GM19099 (cell line): ENCODE results near the gene XPR1.

Source experiments
- POLR2A ChIP-seq: IDR thresholded peaks from 3 replicates; pipeline ENCODE4 v1.6.1; 2011; ENCODE audit warnings: low read depth; ENCODE audit not compliant: insufficient read length; ENCODE audit errors: extremely low read depth

XPR1 gene

DNA sequence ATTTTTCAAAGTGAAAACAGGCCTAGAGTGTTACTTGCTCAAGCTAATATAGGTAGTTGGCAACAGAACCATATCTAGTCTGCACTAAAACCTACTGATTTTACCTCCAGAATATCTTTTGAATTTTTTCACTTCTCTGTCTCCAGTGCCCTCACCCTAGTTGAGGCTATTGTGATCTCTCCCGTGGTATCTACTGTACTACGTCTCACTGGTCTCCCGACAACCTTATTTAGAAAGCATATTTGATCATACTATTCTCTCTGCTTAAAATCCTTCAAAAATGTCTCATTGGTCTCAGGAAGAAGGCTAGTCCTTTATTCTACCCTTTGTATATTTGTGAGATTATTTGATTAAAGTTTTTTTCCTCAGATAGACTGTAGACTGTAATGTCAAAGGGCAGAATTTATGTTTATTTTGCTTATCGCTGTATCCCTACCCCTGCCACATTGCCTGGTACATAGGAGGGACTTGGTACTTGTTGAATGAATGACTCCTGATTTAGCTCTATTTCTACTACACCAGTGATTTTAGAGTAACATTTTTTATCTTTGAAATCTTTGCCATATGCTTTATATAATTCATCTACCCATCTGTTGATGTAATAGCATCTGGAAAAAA, 145.4 kb downstream of the XPR1 start:
- no peak for TF ChIP-seq POLR2A

DNA sequence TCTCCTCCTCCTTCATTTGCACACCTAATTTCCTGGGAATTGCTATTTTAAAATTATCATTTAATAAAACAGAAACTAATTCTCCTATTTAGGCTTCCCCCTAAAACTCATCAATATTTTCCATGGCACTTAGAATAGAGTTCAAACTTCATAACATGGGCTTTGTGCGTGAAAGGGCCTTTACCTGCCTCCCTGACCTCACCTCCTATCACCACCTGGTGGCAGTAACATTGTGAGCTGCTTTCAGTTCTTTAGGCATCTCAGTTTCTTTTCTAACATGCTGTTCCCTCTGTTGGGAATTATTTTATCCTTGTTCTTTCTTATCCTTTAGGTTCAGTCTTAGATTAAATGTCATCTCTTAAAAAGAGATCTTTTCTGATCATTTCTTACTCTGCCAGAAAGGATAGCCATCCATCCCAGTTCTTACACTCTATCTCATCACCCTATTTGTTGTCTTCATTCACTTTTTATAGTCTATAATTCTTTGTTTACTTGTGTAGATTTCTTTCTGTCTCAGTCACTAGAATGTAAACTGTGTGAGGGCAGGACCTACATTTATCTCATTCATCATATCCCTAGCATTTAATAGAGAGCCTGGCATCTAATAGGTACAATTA, 147.1 kb downstream of the XPR1 start:
- TF ChIP-seq POLR2A, result no peak

DNA sequence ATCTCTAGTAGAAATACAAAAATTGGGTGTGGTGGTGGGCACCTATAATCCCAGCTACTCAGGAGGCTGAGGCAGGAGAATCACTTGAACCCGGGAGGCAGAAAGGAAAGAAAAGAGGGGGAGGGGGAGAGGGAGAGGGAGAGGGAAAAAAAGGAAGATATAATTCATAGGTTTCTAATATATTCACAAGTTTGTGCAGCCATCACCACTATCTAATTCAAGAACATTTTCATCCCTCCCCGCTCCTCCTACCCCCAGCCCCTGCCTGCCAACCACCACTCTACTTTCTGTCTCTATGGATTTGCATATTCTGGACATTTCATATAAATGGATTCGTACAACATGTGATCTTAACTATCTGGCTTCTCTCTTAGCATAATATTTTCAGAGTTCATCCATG, 147.8 kb downstream of the XPR1 start:
- no peak for TF ChIP-seq POLR2A

DNA sequence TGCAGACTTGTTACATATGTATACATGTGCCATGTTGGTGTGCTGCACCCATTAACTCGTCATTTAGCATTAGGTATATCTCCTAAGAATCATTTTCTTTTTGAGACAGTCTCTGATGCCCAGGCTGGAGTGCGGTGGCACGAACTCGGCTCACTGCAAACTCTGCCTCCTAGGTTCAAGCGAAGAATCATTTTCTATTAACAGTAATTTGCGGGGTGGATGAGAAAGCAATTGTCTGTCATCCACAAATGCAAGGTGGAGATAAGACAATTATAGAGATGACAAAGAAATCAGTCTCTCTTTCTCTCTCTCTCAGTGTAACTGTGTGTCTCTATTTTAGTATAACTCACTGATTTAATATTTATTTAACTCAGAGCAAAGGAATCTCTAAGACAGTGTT, 149.9 kb downstream of the XPR1 start:
- TF ChIP-seq POLR2A, result no peak

DNA sequence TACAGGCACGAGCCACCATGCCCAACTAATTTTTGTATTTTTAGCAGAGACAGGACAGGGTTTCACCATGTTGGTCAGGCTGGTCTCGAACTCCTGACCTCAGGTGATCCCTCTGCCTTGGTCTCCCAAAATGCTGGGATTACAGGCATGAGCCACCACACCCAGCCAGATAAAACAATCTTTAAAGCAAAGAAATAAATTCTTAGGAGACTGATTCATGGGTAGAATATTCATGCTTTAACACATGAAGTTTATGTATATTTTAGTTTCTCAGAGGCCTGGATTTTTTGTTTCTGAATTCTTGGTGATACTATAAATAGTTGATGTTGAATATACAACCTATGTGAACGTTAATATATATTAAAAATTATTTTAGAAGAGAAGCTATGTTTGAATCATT, 153.5 kb downstream of the XPR1 start:
- TF ChIP-seq POLR2A, result no peak

DNA sequence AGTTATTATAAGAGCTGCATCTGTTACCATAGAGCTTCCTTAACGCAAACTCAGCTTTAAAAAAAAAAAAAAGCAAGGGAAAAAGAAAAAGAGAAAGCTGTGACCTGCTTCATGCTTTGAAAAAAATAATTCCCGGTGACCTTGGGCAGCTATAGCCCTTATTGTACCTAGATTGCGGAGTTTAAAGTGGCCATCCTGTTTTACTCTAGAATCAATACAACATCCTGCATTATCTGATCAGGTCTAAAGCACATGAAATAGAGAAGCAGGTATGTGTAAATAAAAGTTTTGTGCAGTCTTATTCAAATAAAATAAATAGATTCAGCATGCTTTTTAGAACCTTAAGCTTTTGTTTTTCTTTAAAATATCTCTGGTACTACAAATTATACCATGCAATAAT, 154.1 kb downstream of the XPR1 start:
- TF ChIP-seq POLR2A, result no peak

DNA sequence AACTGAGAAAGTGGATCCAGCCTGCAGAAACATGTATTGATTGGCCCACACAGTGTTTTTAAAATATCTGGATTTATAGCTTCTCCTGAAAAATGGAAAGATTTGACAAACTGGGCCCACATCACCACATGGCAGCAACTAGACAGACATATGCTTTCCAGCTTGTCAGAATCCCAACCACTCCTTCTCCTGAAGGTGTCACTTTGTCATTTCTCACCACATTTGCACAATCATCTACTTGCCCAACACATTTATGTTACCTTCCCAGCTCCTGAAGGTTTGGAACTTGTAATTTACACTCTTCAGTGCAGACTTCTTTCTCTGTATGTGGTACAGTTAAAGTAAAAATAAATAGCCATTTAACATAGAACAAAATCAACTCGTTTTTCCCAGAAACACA, 154.8 kb downstream of the XPR1 start:
- TF ChIP-seq POLR2A, result no peak

DNA sequence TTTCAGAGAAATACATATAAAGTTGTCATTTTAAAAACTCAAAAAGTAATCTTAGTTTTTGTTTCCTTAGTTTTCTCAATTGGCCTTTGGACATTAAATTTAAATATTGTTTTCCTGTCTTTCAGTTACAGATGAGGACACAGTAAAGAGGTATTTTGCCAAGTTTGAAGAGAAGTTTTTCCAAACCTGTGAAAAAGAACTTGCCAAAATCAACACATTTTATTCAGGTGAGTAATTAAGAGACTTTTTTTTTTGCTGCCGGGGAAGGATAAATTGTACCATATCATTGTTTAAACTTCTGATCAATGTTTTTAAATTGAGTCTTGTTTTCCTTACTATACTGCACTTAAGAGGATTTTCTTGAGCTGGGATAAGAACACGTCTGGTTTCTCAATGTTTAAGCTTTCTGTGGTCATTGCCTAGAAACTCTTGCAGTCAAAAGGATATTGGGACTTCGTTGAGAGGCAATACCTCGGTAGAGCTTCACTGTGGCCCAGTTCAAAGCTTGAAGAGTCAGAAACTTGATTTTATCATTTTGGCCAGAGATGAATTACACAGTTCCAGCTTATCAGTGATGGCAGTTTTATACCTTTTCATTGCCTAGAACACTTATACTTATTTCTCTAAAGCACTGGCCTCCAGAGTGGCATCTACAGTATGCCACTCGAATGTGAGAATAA, 155.9 kb downstream of the XPR1 start:
- no peak for TF ChIP-seq POLR2A

DNA sequence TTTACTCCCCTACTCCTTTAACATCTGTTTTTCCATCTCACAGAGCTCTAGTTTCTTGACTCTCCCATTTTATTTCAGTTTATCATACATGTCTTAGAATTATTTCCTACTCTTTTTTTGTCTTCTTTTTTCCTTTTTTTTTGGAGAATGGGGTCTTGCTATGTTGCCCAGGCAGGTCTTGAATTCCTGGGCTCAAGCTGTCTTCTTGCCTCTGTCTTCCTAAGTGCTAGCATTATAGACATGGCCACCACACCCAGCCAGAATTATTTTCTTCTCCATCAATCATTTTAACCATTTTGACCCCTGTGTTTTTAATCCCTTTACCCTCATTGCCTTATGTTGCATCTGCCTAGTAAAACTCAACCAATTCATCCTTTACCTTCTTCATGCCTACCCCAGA, 157.6 kb downstream of the XPR1 start:
- no peak for TF ChIP-seq POLR2A

DNA sequence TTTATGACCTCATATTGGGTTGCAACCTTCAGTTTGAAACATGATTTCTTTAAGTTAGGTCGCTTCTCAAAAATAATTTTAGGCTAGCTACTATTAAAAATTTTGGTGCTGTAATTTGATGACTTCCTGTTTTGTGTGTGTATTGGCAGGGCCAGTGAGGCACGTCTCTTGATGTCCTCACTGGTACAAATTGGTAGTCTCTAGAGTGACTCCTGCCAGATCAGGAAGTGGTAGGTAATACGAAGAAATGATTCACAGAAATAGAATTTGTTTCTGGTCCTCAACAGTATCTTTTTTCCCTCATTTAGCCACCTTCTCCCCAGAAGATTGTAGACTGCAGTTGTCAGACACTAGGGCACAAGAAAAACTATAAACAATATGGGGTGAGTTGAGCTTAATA, 160.0 kb downstream of the XPR1 start:
- TF ChIP-seq POLR2A, result no peak

DNA sequence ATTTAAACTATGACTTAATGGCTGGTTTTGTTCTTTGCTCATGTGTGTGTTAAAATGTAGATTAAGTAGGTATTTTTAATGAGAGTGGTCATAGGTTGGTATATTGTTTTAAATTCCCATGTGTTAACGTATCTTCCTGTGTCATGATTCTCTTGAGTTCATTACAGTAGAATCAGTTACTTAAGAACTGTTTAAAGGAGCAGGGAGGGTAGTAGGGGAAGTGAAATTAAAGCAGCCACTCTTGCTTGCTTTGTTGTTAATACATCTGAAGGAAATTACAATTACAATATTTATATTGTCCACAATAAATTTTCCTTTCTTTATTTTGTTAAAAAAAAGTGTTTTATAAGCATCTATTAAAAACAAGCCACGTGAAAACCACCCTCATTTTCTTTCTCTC, 161.6 kb downstream of the XPR1 start:
- TF ChIP-seq POLR2A, result no peak

DNA sequence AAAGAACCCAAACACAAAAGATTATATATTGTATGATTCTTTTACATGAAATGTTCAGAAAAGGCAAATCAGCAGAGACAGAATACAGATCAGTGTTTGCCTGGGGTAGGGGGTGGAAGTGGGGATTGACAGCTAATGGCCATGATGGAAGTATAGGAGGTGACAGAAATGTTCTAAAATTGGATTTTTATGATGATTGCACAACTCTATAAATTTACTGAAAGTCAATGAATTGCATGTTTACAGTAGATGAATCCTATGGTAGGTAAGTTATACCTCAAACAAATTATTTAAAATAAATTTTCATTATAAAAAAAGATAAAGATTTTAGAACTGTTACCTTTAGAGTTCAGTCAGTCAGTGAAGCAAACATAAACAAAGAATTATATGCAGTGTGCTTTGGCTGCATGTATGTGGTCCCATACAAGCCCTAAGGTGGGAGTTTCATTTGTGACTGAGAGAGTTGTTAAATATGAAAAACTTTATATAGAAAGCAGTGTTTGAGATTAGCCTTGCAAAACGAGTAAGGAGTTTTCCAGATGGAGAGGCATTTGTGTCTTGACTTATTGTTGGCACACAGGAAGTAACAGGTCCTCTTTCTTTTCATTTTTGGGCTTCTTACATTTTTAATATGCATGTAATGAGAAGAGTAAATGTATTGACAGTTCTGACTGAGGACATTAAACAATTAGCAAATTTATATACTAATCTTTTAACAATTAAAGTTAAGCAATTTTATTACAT, 165.2 kb downstream of the XPR1 start:
- TF ChIP-seq POLR2A, result no peak

DNA sequence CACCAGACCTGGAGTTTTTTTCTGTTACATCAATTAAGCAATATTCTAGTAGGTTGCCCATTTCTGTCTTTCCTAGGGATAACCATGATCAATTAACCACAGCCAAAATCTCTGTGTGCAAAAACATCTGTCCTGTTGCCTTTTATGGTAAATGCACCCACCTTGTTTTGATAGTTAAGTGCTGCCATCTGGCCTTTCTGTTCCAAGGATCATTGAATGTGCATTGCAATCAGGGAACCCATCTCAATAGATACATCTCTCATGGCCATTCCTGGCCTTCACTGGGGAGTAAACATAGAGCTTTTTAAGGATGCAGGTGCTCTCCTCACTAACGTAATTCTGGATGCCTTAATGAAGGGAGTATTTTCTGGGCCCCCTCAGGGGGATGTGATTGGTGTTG, 169.1 kb downstream of the XPR1 start:
- no peak for TF ChIP-seq POLR2A

DNA sequence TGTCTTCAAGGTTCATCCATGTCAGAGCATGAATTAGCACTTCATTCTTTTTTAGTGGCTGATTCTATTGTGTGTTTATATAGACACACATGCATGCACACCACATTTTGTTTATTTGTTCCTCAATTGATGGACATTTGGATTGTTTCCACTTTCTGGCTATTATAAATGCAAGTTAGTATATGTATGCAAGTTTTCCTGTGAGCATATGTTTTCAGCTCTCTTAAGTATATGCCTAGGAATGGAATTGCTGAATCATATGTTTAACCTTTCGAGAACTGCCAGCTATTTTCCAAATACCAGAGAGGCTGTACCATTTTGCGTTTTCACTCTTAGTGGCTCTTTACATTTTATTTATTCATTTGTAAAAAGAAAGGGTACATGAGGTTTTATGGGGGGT, 171.0 kb downstream of the XPR1 start:
- TF ChIP-seq POLR2A, result no peak

DNA sequence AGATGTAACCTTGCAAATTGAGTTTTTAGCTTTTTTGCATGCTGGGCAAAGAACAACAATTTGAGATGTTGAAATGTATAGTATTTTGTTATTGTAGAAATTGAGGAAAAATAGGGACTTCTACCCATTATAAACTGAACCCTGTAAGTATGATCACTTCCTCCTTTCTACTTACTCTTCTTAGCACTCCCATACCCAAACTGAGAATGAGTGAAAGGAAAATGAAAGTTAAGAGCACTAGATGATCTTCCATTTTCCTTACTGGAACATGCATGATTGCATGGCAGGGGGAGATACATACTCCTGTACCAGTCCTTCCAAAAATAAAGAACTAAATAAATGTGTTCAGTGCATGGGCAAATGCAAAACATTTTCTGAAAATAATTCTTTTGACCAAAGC, 173.5 kb downstream of the XPR1 start:
- no peak for TF ChIP-seq POLR2A

DNA sequence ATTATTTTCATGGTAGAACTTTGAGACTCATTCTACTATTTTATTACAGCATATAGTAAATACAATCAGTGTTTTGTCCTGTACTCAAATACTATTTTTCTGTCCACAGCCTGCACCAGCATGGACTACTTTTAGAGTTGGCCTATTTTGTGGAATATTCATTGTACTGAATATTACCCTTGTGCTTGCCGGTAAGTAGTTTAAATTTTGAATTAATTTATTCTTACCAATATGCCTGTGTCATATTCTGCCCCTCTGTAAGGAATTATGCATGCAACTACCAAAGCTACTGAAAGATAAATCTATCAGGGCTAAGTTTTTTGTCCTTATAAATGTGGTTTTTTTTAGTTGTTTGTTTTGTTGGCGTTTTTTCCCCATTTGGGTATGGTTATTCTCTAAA, 179.5 kb downstream of the XPR1 start:
- no peak for TF ChIP-seq POLR2A

DNA sequence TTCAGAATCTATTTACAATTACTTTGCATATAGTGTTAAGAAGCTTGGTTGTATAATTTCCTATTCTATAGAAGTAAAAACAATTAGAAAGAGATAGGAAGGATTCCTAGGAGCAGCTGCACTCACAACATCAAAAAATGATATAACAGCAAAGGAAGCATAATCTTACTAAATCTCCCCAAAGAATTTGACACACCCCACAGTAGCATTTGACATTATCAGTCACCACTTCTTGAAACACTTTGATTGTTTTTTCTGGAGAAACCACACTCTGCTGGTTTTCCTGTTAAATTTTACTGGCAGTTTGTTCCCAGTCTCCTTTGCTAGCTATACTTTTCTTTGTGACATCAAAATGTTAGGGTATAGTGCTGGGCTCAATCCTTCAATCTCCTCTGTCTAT, 180.1 kb downstream of the XPR1 start:
- no peak for TF ChIP-seq POLR2A

DNA sequence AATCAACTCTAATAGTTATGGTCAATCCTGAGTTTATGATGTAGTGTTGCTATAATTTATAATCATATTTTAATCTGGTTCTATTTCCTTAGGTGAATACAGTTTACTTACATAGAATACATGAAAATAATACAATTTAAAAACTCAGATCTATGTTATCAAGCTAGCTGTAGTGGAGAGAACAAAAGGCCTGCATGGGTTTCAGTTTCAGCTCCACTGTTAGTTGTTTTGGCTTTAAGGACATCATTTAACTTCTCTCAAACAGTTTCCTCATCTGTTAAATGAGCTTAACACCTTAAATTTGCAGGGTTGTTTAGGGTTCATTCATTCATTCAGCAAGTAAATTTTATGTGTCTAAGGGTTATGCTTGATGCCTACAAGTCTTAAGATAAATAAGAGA, 182.4 kb downstream of the XPR1 start:
- TF ChIP-seq POLR2A, result no peak
